GM12874 (cell line): ENCODE data around the gene C3orf22.

Source experiments
- CTCF ChIP-seq: IDR thresholded peaks from 2 replicates; pipeline ENCODE4 v1.5.1; 2011; ENCODE audit warnings: low read depth, mild to moderate bottlenecking, control low read depth, low read length, moderate library complexity; ENCODE audit not compliant: insufficient read depth

Gene C3orf22

GRCh38 chr3:126555795-126556636, 2.7 kb downstream of the C3orf22 start:
- no peak for TF ChIP-seq CTCF

GRCh38 chr3:126554560-126555525, 3.9 kb downstream of the C3orf22 start:
- no peak for TF ChIP-seq CTCF

- TF ChIP-seq CTCF, result no peak
Measured at GRCh38 chr3:126553284-126554084, 5.2 kb downstream of the C3orf22 start.

GRCh38 chr3:126552688-126553283, 5.9 kb downstream of the C3orf22 start:
- TF ChIP-seq CTCF, result no peak

GRCh38 chr3:126551839-126552687, 6.7 kb downstream of the C3orf22 start:
- TF ChIP-seq CTCF, result no peak

GRCh38 chr3:126551121-126551838, 7.5 kb downstream of the C3orf22 start:
- no peak for TF ChIP-seq CTCF
